Gastrocnemius medialis (tissue), 4 donors: ENCODE measurements around the gene PACS2. TPM values are rescaled to one million over a fixed set of nuclear protein-coding genes. Genes with fewer than 3 reads are reported as not detected.

Experiments
- ATAC-seq, 2 donors: fragments of 150-250 bp; one replicate each; pipeline ENCODE4 v1.9.1; 2016
- DNase-seq, 2 donors: peaks; one replicate each; pipeline ENCODE4 v3.0.0-alpha.2; 2019
- H3K27ac ChIP-seq, 4 donors: fragments of 200-600 bp; sonication (generic); 1 replicate in 1 of 4; 2 replicates in 3 of 4; pipeline ENCODE4 v1.5.1; 2016 to 2018; ENCODE audit warnings: mild to moderate bottlenecking in 2 of 4, moderate library complexity in 1 of 4
- H3K27me3 ChIP-seq, 3 donors: fragments of 200-600 bp; sonication (generic) in 2 of 3; 1 replicate in 1 of 3; 2 replicates in 2 of 3; pipeline versions ENCODE4 v1.5.1 to v1.6.0; 2016 to 2019; ENCODE audit warnings: mild to moderate bottlenecking in 1 of 3, moderate library complexity in 1 of 3
- H3K36me3 ChIP-seq, 2 donors: fragments of 200-600 bp; sonication (generic) in 1 of 2; one replicate each; pipeline ENCODE4 v1.5.1; 2017 to 2018
- H3K4me1 ChIP-seq, 2 donors: fragments of 200-600 bp; sonication (generic) in 1 of 2; one replicate each; pipeline ENCODE4 v1.5.1; 2016 to 2017; ENCODE audit warnings: mild to moderate bottlenecking in 2 of 2
- H3K4me3 ChIP-seq, 4 donors: fragments of 200-600 bp; sonication (generic) in 3 of 4; 1 replicate in 1 of 4; 2 replicates in 3 of 4; pipeline ENCODE4 v1.5.1; 2016 to 2019; ENCODE audit warnings: mild to moderate bottlenecking in 2 of 4
- H3K9me3 ChIP-seq, 3 donors: fragments of 200-600 bp; sonication (generic) in 2 of 3; 1 replicate in 1 of 3; 2 replicates in 2 of 3; pipeline ENCODE4 v1.5.1; 2016 to 2019
- CTCF ChIP-seq, 5 experiments: fragments of 450-650 bp in 3 of 5; fragments of 200-600 bp in 2 of 5; sonication (generic) in 2 of 5; IDR thresholded peaks in 4 of 5; conservative IDR thresholded peaks in 1 of 5; 1 replicate in 4 of 5; 2 replicates in 1 of 5; pipeline ENCODE4 v1.5.1; 2016 to 2019; ENCODE audit warnings: antibody characterized with exemption in 5 of 5, mild to moderate bottlenecking in 3 of 5, moderate library complexity in 3 of 5
- POLR2A ChIP-seq, 2 donors: fragments of 450-650 bp; IDR thresholded peaks; one replicate each; pipeline ENCODE4 v1.6.1; 2017; ENCODE audit warnings: antibody characterized with exemption in 2 of 2, mild to moderate bottlenecking in 2 of 2, moderate library complexity in 2 of 2
- in situ Hi-C, 4 donors: fragments of 200-750 bp; cut with MboI; loops; one replicate each; pipeline versions ENCODE4 v1.15.0 to v1.8.0; 2017; ENCODE audit warnings: low sequenced_read_pairs in 4 of 4
- intact Hi-C: fragments of 100-400 bp; cut with DNase I; formaldehyde crosslinking; loops from one replicate; pipeline ENCODE4 v1.15.1; 2023; ENCODE audit warnings: low total_unique reads
- total RNA-seq, 4 donors: library from RNA; depleted of rRNA; stranded (reverse); fragments of >200 nt; gene quantifications; one replicate each; pipeline versions ENCODE4 v1.1.0 to v1.2.3, GENCODE V29; 2016

PACS2 gene
- total RNA-seq, 4 donors from 2014 or later = 81.0 to 115 (median 93.1) TPM

GRCh38 chr14:105410642-105411016, 96.1 kb downstream of the PACS2 start:
- Histone ChIP-seq H3K27ac (no peak overlapping the region), H3K9me3 (no peaks in the 10 kb centered on the region), H3K4me1 (peaks cover 13 to 18% of the 10 kb centered on the region in 2 donors), H3K36me3 (no peaks in the 10 kb centered on the region), H3K4me3 (peak overlapping the region in 3 of 4 donors; percentile 40 to 57 (median 50)), H3K27me3 (peaks cover 0 to 4% (median 0%) of the 10 kb centered on the region in 3 donors)
- TF ChIP-seq CTCF (IDR thresholded peaks at IDR 0.05 in 4 of 5, conservative IDR thresholded peaks at IDR 0.05 in 1 of 5) (no peak), POLR2A (IDR thresholded peaks at IDR 0.05) (no peak)
- ATAC-seq (no peak), DNase-seq (no peak)
- in situ Hi-C loops (no loop called here), intact Hi-C loops (loop anchor here (10.0 kb wide), 1 partner anchor 106 kb away; the partner anchor contains the start of gene BRF1)

- no peak for DNase-seq
- ATAC-seq = peak; percentile 29 to 45
- Histone ChIP-seq H3K4me3 (peak overlapping the region; percentile 36 to 57 (median 45)), H3K27me3 (peaks cover 0 to 4% (median 0%) of the 10 kb centered on the region in 3 donors), H3K9me3 (no peaks in the 10 kb centered on the region), H3K36me3 (no peaks in the 10 kb centered on the region), H3K27ac (no peak overlapping the region), H3K4me1 (peaks cover 14 to 20% of the 10 kb centered on the region in 2 donors)
- in situ Hi-C loops (no loop called here), intact Hi-C loops (loop anchor here (10.0 kb wide), 1 partner anchor 106 kb away; the partner anchor contains the start of gene BRF1)
- TF ChIP-seq POLR2A (IDR thresholded peaks at IDR 0.05) (no peak), CTCF (IDR thresholded peaks at IDR 0.05 in 4 of 5, conservative IDR thresholded peaks at IDR 0.05 in 1 of 5) (no peak)
These were observed 96.7 kb downstream of the PACS2 start for GRCh38 chr14:105411017-105411941.

- Histone ChIP-seq H3K9me3 (no peaks in the 10 kb centered on the region), H3K36me3 (no peaks in the 10 kb centered on the region), H3K4me1 (peaks cover 14 to 23% of the 10 kb centered on the region in 2 donors), H3K27me3 (peaks cover 0 to 4% (median 0%) of the 10 kb centered on the region in 3 donors), H3K27ac (no peak overlapping the region), H3K4me3 (peak overlapping the region in 2 of 4 donors; percentile 36 to 40)
- ATAC-seq (no peak), DNase-seq (no peak)
- intact Hi-C loops (loop anchor here (10.0 kb wide), 1 partner anchor 107 kb away; the partner anchor contains the start of gene BRF1), in situ Hi-C loops (no loop called here)
- no peak for TF ChIP-seq CTCF (IDR thresholded peaks at IDR 0.05 in 4 of 5, conservative IDR thresholded peaks at IDR 0.05 in 1 of 5)
- no peak for TF ChIP-seq POLR2A (IDR thresholded peaks at IDR 0.05)
These were observed 97.6 kb downstream of the PACS2 start for GRCh38 chr14:105411985-105412770.

GRCh38 chr14:105412771-105413543, 98.4 kb downstream of the PACS2 start:
- TF ChIP-seq POLR2A (IDR thresholded peaks at IDR 0.05) = no peak
- TF ChIP-seq CTCF (IDR thresholded peaks at IDR 0.05 in 4 of 5, conservative IDR thresholded peaks at IDR 0.05 in 1 of 5) = no peak
- in situ Hi-C loops = no loop called here
- Histone ChIP-seq H3K4me1 (peaks cover 14 to 23% of the 10 kb centered on the region in 2 donors), H3K4me3 (no peak overlapping the region), H3K36me3 (no peaks in the 10 kb centered on the region), H3K27me3 (peaks cover 0 to 4% (median 0%) of the 10 kb centered on the region in 3 donors), H3K27ac (no peak overlapping the region), H3K9me3 (no peaks in the 10 kb centered on the region)
- intact Hi-C loops = loop anchor here (10.0 kb wide), 1 partner anchor 108 kb away; the partner anchor contains the start of gene BRF1
- ATAC-seq (no peak), DNase-seq (no peak)
